Prostate gland (tissue), 2 donors: ENCODE results near the gene TMEM245. TPM values are rescaled to one million over a fixed set of nuclear protein-coding genes. Genes with fewer than 3 reads are reported as not detected.

Experiments
- DNase-seq: peaks from one replicate; pipeline ENCODE4 v3.0.0-alpha.2; 2019; ENCODE audit warnings: low spot score
- H3K27ac ChIP-seq, 2 donors: fragments of 200-600 bp; sonication (generic); 2 replicates each; pipeline ENCODE4 v1.5.1; 2017 to 2019
- H3K27me3 ChIP-seq: fragments of 200-600 bp; sonication (generic); replicated peaks from 2 replicates; pipeline ENCODE4 v1.5.1; 2019; ENCODE audit not compliant: insufficient read depth
- H3K36me3 ChIP-seq, 2 donors: fragments of 200-600 bp; sonication (generic); 1 replicate in 1 of 2; 2 replicates in 1 of 2; pipeline versions ENCODE4 v1.5.1 to v1.8.1; 2017 to 2019
- H3K4me1 ChIP-seq: fragments of 200-600 bp; sonication (generic); replicated peaks from 2 replicates; pipeline ENCODE4 v1.5.1; 2019
- H3K4me3 ChIP-seq, 2 donors: fragments of 200-600 bp; sonication (generic); 2 replicates each; pipeline ENCODE4 v1.5.1; 2017 to 2019
- H3K9me3 ChIP-seq: fragments of 200-600 bp; sonication (generic); 2 replicates; pipeline ENCODE4 v1.5.1; 2017
- CTCF ChIP-seq, 4 experiments: fragments of 200-600 bp in 2 of 4; fragments of 450-650 bp in 2 of 4; sonication (generic) in 2 of 4; IDR thresholded peaks; 1 replicate in 3 of 4; 2 replicates in 1 of 4; pipeline ENCODE4 v1.5.1; 2016 to 2019; ENCODE audit warnings: antibody characterized with exemption in 4 of 4, mild to moderate bottlenecking in 2 of 4, moderate library complexity in 2 of 4
- POLR2A ChIP-seq: fragments of 450-650 bp; IDR thresholded peaks from one replicate; pipeline ENCODE4 v1.6.1; 2016; ENCODE audit warnings: antibody characterized with exemption, mild to moderate bottlenecking
- POLR2AphosphoS5 ChIP-seq: sonication (generic); formaldehyde crosslinking; IDR thresholded peaks from one replicate; pipeline ENCODE4 v1.6.1; 2017; ENCODE audit warnings: antibody characterized with exemption
- WGBS: methylation state at CpG from one replicate; pipeline ENCODE4 v1.1.5; 2018; 5-methylcytosine and 5-hydroxymethylcytosine counted together
- intact Hi-C: fragments of 100-400 bp; cut with DNase I; formaldehyde crosslinking; loops from one replicate; pipeline ENCODE4 v1.14.2; 2022
- total RNA-seq, 2 donors: library from RNA; depleted of rRNA; stranded (reverse); fragments of >200 nt; gene quantifications; one replicate each; pipeline ENCODE4 v1.1.0, GENCODE V29; 2016

Gene TMEM245
- total RNA-seq, result 10 to 100 TPM; 57.7 to 82.1 TPM

GRCh38 chr9:109119439-109120203 is at the start of gene TMEM245:
Gene TMEM245, minus strand, starts transcription at chr9:109119947. Its CDS starts 34 bp downstream, at chr9:109119913.
- peak within 1 kb of the TSS; percentile 68 to 90 for H3K4me3 ChIP-seq
- intact Hi-C loops, result loop anchor here (2.0 to 10.0 kb wide), 3 partner anchors 65 to 187 kb away; partner anchors contain the start of genes ABITRAM, CTNNAL1 and ELP1
- WGBS, result under 1% methylated on average over 44 of the region's 88 CpGs
- no peaks in the 10 kb centered on the region for H3K9me3 ChIP-seq
- H3K36me3 ChIP-seq, result no peaks in the 10 kb centered on the region
- peaks cover 4% of the 10 kb centered on the region for H3K4me1 ChIP-seq
- peak; percentile 93 for TF ChIP-seq POLR2AphosphoS5
- TF ChIP-seq CTCF (IDR thresholded peaks at IDR 0.05), result peak in 2 of 4 experiments; percentile 16 to 30
- TF ChIP-seq POLR2A, result peak; percentile 94
- no peaks in the 10 kb centered on the region for H3K27me3 ChIP-seq
- peak; percentile 96 for DNase-seq
- peak within 1 kb of the TSS; percentile 80 to 83 for H3K27ac ChIP-seq

- Histone ChIP-seq H3K27me3 (no peaks in the 10 kb centered on the region), H3K36me3 (no peaks in the 10 kb centered on the region), H3K27ac (no peak overlapping the region), H3K9me3 (no peaks in the 10 kb centered on the region), H3K4me1 (no peaks in the 10 kb centered on the region), H3K4me3 (no peak overlapping the region)
- intact Hi-C loops, result no loop called here
- TF ChIP-seq POLR2A (no peak), CTCF (IDR thresholded peaks at IDR 0.05) (no peak), POLR2AphosphoS5 (no peak)
- no peak for DNase-seq
Observed at GRCh38 chr9:109168170-109168569, 48.4 kb upstream of the TMEM245 start.

- 87% methylated on average over 5 of the region's 5 CpGs for WGBS
- intact Hi-C loops, result no loop called here
- Histone ChIP-seq H3K27ac (no peak overlapping the region), H3K9me3 (no peaks in the 10 kb centered on the region), H3K36me3 (no peaks in the 10 kb centered on the region), H3K4me3 (no peak overlapping the region), H3K4me1 (no peaks in the 10 kb centered on the region), H3K27me3 (no peaks in the 10 kb centered on the region)
- no peak for DNase-seq
- TF ChIP-seq POLR2AphosphoS5 (no peak), CTCF (IDR thresholded peaks at IDR 0.05) (no peak), POLR2A (no peak)
Observed at GRCh38 chr9:109167716-109168115, 48.0 kb upstream of the TMEM245 start.

- no peak for DNase-seq
- no peak for TF ChIP-seq CTCF (IDR thresholded peaks at IDR 0.05)
- TF ChIP-seq POLR2AphosphoS5, result no peak
- no peak for TF ChIP-seq POLR2A
- Histone ChIP-seq H3K4me3 (peak within 1 kb of the TSS; percentile 34 to 41), H3K9me3 (no peaks in the 10 kb centered on the region), H3K27me3 (no peaks in the 10 kb centered on the region), H3K27ac (no peak within 1 kb of the TSS), H3K36me3 (no peaks in the 10 kb centered on the region), H3K4me1 (no peaks in the 10 kb centered on the region)
- WGBS, result 4% methylated on average over 69 of the region's 86 CpGs
- intact Hi-C loops, result no loop called here
Observed at GRCh38 chr9:109166771-109167601, 47.2 kb upstream of the TMEM245 start, which contains the start of gene FRRS1L. Gene FRRS1L, minus strand, starts transcription at chr9:109167249. Its CDS starts 111 bp downstream, at chr9:109167138.
